ENCODE measurements around the gene CEACAM19. TPM values are rescaled to one million over a fixed set of nuclear protein-coding genes. Genes with fewer than 3 reads are reported as not detected.
"Not testable (repeated sequence)": the region's sequence is repeated elsewhere in the genome, so short reads cannot be mapped to it uniquely, and the experiment has no call there.

Gene CEACAM19
- total RNA-seq, 1 experiment from 2014 or later: 3.5 TPM

- H3K23me2 ChIP-seq (ENCODE audit: insufficient read length, low read depth, low read length, poor library complexity, severe bottlenecking): peaks cover 3% of the 10 kb centered on the region
- H3K4me2 ChIP-seq (ENCODE audit: insufficient read depth, insufficient read length, low read length): no peak overlapping the region
- Mint-ChIP-seq H3K27ac (no peak overlapping the region), H3K27me3 (ENCODE audit: low read depth) (peaks cover 5% of the 10 kb centered on the region; the same call in 1 of the 2 replicates), H3K4me3 (no peak overlapping the region), H3K4me1 (no peaks in the 10 kb centered on the region), H3K36me3 (ENCODE audit: insufficient read depth in 1 of 3, low read depth in 3 of 3) (no peaks in the 10 kb centered on the region; a peak in 1 of 7 replicates), H3K9me3 (no peaks in the 10 kb centered on the region; a peak in 1 of 5 replicates)
- H3K9me3 ChIP-seq (ENCODE audit: control insufficient read depth, low read depth, low read length): no peaks in the 10 kb centered on the region
- DNase-seq: no peak
- no peak overlapping the region for H4K5ac ChIP-seq (ENCODE audit: insufficient read length, low read depth, low read length)
- no peak overlapping the region for H2BK15ac ChIP-seq (ENCODE audit: low read depth, low read length)
- no peak overlapping the region for H2BK5ac ChIP-seq (ENCODE audit: insufficient read length, low read length)
- TF ChIP-seq CTCF (conservative IDR thresholded peaks at IDR 0.05): no peak
- no peaks in the 10 kb centered on the region for H4K20me1 ChIP-seq (ENCODE audit: control insufficient read depth, insufficient read depth, insufficient read length)
- H3K23ac ChIP-seq (ENCODE audit: insufficient read length, low read depth, low read length): no peak overlapping the region
- no peaks in the 10 kb centered on the region for H3K79me1 ChIP-seq (ENCODE audit: insufficient read depth, low read depth, low read length, poor library complexity, severe bottlenecking)
- no peak overlapping the region for H2BK12ac ChIP-seq (ENCODE audit: insufficient read length, low read depth, low read length)
- no peak overlapping the region for H3K9ac ChIP-seq (ENCODE audit: extremely low read depth, insufficient read length, low read length)
- no peaks in the 10 kb centered on the region for H3K27me3 ChIP-seq (ENCODE audit: insufficient read depth, low read length)
- H3K4ac ChIP-seq (ENCODE audit: low read depth, low read length): no peak overlapping the region
- no CpG with 5 or more reads among the region's 5 CpGs for WGBS (ENCODE audit: extremely low coverage, insufficient read length, low lambda C conversion rate)
- no peak overlapping the region for H2BK20ac ChIP-seq (ENCODE audit: low read depth, low read length, poor library complexity, severe bottlenecking)
- H3K27ac ChIP-seq (ENCODE audit: insufficient read length, low read depth, low read length): no peak overlapping the region
- H3K18ac ChIP-seq (ENCODE audit: insufficient read length, low read depth, low read length): no peak overlapping the region
- H2AFZ ChIP-seq (ENCODE audit: low read length): no peak overlapping the region
- H2AK5ac ChIP-seq (ENCODE audit: insufficient read length, low read length): no peak overlapping the region
- no peak overlapping the region for H2BK120ac ChIP-seq (ENCODE audit: low read depth, low read length, poor library complexity, severe bottlenecking)
- no peak overlapping the region for H4K91ac ChIP-seq (ENCODE audit: insufficient read length, low read depth, low read length)
- H3K14ac ChIP-seq (ENCODE audit: insufficient read depth, low read length): no peak overlapping the region
- H3T11ph ChIP-seq (ENCODE audit: low read length): no peak overlapping the region
- 0 out of 2 replicates have a peak, but pooled peaks cover 2% of the 10 kb centered on the region for H3K79me2 ChIP-seq (ENCODE audit: insufficient read depth, low read length)
- no peak overlapping the region for H3K56ac ChIP-seq (ENCODE audit: insufficient read length, low read depth, low read length)
- H4K8ac ChIP-seq (replicated peaks; ENCODE audit: insufficient read length, low read depth, low read length): no peak overlapping the region
- H3K4me1 ChIP-seq (ENCODE audit: insufficient read depth, low read length): no peaks in the 10 kb centered on the region
Measured at GRCh38 chr19:44708940-44709339, 37.7 kb downstream of the CEACAM19 start.

GRCh38 chr19:44709434-44710266 is 38.4 kb downstream of the CEACAM19 start:
- H3K27ac ChIP-seq (ENCODE audit: insufficient read length, low read depth, low read length); H3K27ac Mint-ChIP-seq; H3K9ac ChIP-seq (ENCODE audit: extremely low read depth, insufficient read length, low read length); H3K56ac ChIP-seq (ENCODE audit: insufficient read length, low read depth, low read length); H3K4me1 ChIP-seq (ENCODE audit: insufficient read depth, low read length); DNase-seq; H3K79me1 ChIP-seq (ENCODE audit: insufficient read depth, low read depth, low read length, poor library complexity, severe bottlenecking); H3K36me3 Mint-ChIP-seq (ENCODE audit: insufficient read depth in 1 of 3, low read depth in 3 of 3); H3K23ac ChIP-seq (ENCODE audit: insufficient read length, low read depth, low read length); H3K9me3 ChIP-seq (ENCODE audit: control insufficient read depth, low read depth, low read length); H2BK12ac ChIP-seq (ENCODE audit: insufficient read length, low read depth, low read length); H2BK15ac ChIP-seq (ENCODE audit: low read depth, low read length); H2BK5ac ChIP-seq (ENCODE audit: insufficient read length, low read length); H4K91ac ChIP-seq (ENCODE audit: insufficient read length, low read depth, low read length); H3K18ac ChIP-seq (ENCODE audit: insufficient read length, low read depth, low read length); H4K20me1 ChIP-seq (ENCODE audit: control insufficient read depth, insufficient read depth, insufficient read length); H2BK20ac ChIP-seq (ENCODE audit: low read depth, low read length, poor library complexity, severe bottlenecking); H2AFZ ChIP-seq (ENCODE audit: low read length); H3K4ac ChIP-seq (ENCODE audit: low read depth, low read length); H3K27me3 ChIP-seq (ENCODE audit: insufficient read depth, low read length); H3K4me2 ChIP-seq (ENCODE audit: insufficient read depth, insufficient read length, low read length); H3K9me3 Mint-ChIP-seq; H4K5ac ChIP-seq (ENCODE audit: insufficient read length, low read depth, low read length); H3K4me3 Mint-ChIP-seq; H3K4me1 Mint-ChIP-seq; H2AK5ac ChIP-seq (ENCODE audit: insufficient read length, low read length); H4K8ac ChIP-seq (replicated peaks; ENCODE audit: insufficient read length, low read depth, low read length); H2BK120ac ChIP-seq (ENCODE audit: low read depth, low read length, poor library complexity, severe bottlenecking); H3K27me3 Mint-ChIP-seq (ENCODE audit: low read depth); H3T11ph ChIP-seq (ENCODE audit: low read length); H3K79me2 ChIP-seq (ENCODE audit: insufficient read depth, low read length); H3K23me2 ChIP-seq (ENCODE audit: insufficient read length, low read depth, low read length, poor library complexity, severe bottlenecking); H3K14ac ChIP-seq (ENCODE audit: insufficient read depth, low read length): not testable (repeated sequence)
- no CpG with 5 or more reads among the region's 4 CpGs for WGBS (ENCODE audit: extremely low coverage, insufficient read length, low lambda C conversion rate)
